HEK293 (cell line): Measurements from ENCODE around the gene ZFYVE28.
A peak's percentile ranks its signal among the peaks of the same experiment; 100 is the strongest.

Experiments
- CTCF ChIA-PET: fragments of 350-600 bp; formaldehyde crosslinking; extraction: SDS; loops from one replicate; lab custom pipeline; 2021; ENCODE audit warnings: antibody characterized with exemption; lab: Yijun Ruan, JAX
- POLR2A ChIA-PET: fragments of 300-600 bp; formaldehyde crosslinking; extraction: SDS; loops from one replicate; lab custom pipeline; 2020; ENCODE audit warnings: antibody characterized with exemption, inconsistent platforms; lab: Yijun Ruan, JAX
- H3K27ac ChIP-seq: fragments of 200-500 bp; sonication (Bioruptor generic); 2 replicates; pipeline ENCODE4 v1.5.1; 2014; ENCODE audit warnings: low read depth, low read length, control low read depth, inconsistent platforms; ENCODE audit errors: extremely low read depth
- H3K36me3 ChIP-seq, 2 experiments: fragments of 200-500 bp in 1 of 2; sonication (Bioruptor generic) in 1 of 2; 1 replicate in 1 of 2; 2 replicates in 1 of 2; pipeline ENCODE4 v1.5.1; 2014 to 2017; ENCODE audit warnings: inconsistent platforms in 2 of 2, low read length in 2 of 2; ENCODE audit not compliant: control insufficient read depth in 2 of 2, insufficient read depth in 1 of 2
- H3K4me1 ChIP-seq: fragments of 200-500 bp; sonication (Bioruptor generic); 2 replicates; pipeline ENCODE4 v1.5.1; 2014; ENCODE audit warnings: mild to moderate bottlenecking, low read length, inconsistent platforms; ENCODE audit not compliant: control insufficient read depth, insufficient read depth
- H3K4me3 ChIP-seq: 2 replicates; pipeline ENCODE4 v1.5.1; 2011; ENCODE audit warnings: low read depth, mild to moderate bottlenecking, control low read depth, low read length, moderate library complexity
- H3K9me3 ChIP-seq: fragments of 200-500 bp; sonication (Bioruptor generic); 2 replicates; pipeline ENCODE4 v1.5.1; 2014; ENCODE audit warnings: low read depth, low read length, inconsistent platforms; ENCODE audit not compliant: control insufficient read depth, insufficient read depth
- GLIS1 ChIP-seq: fragments of 450-650 bp; formaldehyde crosslinking; IDR thresholded peaks from 2 replicates; pipeline ENCODE4 v1.5.1; 2016; ENCODE audit warnings: missing biosample characterization, missing genetic modification characterization
- HIC1 ChIP-seq: fragments of 450-650 bp; formaldehyde crosslinking; IDR thresholded peaks from 2 replicates; pipeline ENCODE4 v1.5.1; 2016; ENCODE audit warnings: missing biosample characterization, missing genetic modification characterization
- KLF1 ChIP-seq: fragments of 450-650 bp; formaldehyde crosslinking; IDR thresholded peaks from 2 replicates; pipeline ENCODE4 v1.5.1; 2016; ENCODE audit warnings: missing biosample characterization, missing genetic modification characterization
- MEIS1 ChIP-seq: sonication (generic); formaldehyde crosslinking; IDR thresholded peaks from 2 replicates; pipeline ENCODE4 v1.8.1; 2022; ENCODE audit warnings: missing genetic modification reagents, mild to moderate bottlenecking, borderline replicate concordance
- SP2 ChIP-seq: fragments of 450-650 bp; formaldehyde crosslinking; IDR thresholded peaks from 2 replicates; pipeline ENCODE4 v1.5.1; 2016; ENCODE audit warnings: missing biosample characterization, missing genetic modification characterization
- SP3 ChIP-seq: fragments of 450-650 bp; formaldehyde crosslinking; IDR thresholded peaks from 2 replicates; pipeline ENCODE4 v1.5.1; 2016; ENCODE audit warnings: missing biosample characterization, missing genetic modification characterization
- SP7 ChIP-seq: fragments of 450-650 bp; formaldehyde crosslinking; IDR thresholded peaks from 2 replicates; pipeline ENCODE4 v1.5.1; 2016; ENCODE audit warnings: missing biosample characterization, missing genetic modification characterization
- ZFP41 ChIP-seq: fragments of 450-650 bp; formaldehyde crosslinking; IDR thresholded peaks from 2 replicates; pipeline ENCODE4 v1.5.1; 2016; ENCODE audit warnings: missing biosample characterization, missing genetic modification characterization, borderline replicate concordance
- ZNF292 ChIP-seq: fragments of 450-650 bp; formaldehyde crosslinking; IDR thresholded peaks from 2 replicates; pipeline ENCODE4 v1.5.1; 2016; ENCODE audit warnings: low read depth, missing biosample characterization, missing genetic modification characterization, borderline replicate concordance
- ZNF324 ChIP-seq: fragments of 450-650 bp; formaldehyde crosslinking; IDR thresholded peaks from 2 replicates; pipeline ENCODE4 v1.5.1; 2016; ENCODE audit warnings: missing biosample characterization, missing genetic modification characterization
- ZNF366 ChIP-seq: fragments of 450-650 bp; formaldehyde crosslinking; conservative IDR thresholded peaks from 2 replicates; pipeline ENCODE4 v1.5.1; 2016; ENCODE audit warnings: missing biosample characterization, missing genetic modification characterization
- ZNF560 ChIP-seq: fragments of 450-650 bp; formaldehyde crosslinking; IDR thresholded peaks from 2 replicates; pipeline ENCODE4 v1.5.1; 2017; ENCODE audit warnings: missing biosample characterization, missing genetic modification characterization, borderline replicate concordance
- ZNF571 ChIP-seq: fragments of 450-650 bp; formaldehyde crosslinking; IDR thresholded peaks from 2 replicates; pipeline ENCODE4 v1.5.0; 2017; ENCODE audit warnings: missing biosample characterization, missing genetic modification characterization
- ZNF785 ChIP-seq: fragments of 450-650 bp; formaldehyde crosslinking; IDR thresholded peaks from 2 replicates; pipeline ENCODE4 v1.5.1; 2016; ENCODE audit warnings: missing biosample characterization, missing genetic modification characterization
- ZXDB ChIP-seq: fragments of 450-650 bp; formaldehyde crosslinking; IDR thresholded peaks from 2 replicates; pipeline ENCODE4 v1.5.1; 2016; ENCODE audit warnings: missing biosample characterization, missing genetic modification characterization
- TF ChIP-seq, protein P1 (sequence below): fragments of 450-650 bp; formaldehyde crosslinking; IDR thresholded peaks from 2 replicates; pipeline ENCODE4; 2016; ENCODE audit warnings: missing biosample characterization, missing genetic modification characterization

ZFYVE28 gene

DNA sequence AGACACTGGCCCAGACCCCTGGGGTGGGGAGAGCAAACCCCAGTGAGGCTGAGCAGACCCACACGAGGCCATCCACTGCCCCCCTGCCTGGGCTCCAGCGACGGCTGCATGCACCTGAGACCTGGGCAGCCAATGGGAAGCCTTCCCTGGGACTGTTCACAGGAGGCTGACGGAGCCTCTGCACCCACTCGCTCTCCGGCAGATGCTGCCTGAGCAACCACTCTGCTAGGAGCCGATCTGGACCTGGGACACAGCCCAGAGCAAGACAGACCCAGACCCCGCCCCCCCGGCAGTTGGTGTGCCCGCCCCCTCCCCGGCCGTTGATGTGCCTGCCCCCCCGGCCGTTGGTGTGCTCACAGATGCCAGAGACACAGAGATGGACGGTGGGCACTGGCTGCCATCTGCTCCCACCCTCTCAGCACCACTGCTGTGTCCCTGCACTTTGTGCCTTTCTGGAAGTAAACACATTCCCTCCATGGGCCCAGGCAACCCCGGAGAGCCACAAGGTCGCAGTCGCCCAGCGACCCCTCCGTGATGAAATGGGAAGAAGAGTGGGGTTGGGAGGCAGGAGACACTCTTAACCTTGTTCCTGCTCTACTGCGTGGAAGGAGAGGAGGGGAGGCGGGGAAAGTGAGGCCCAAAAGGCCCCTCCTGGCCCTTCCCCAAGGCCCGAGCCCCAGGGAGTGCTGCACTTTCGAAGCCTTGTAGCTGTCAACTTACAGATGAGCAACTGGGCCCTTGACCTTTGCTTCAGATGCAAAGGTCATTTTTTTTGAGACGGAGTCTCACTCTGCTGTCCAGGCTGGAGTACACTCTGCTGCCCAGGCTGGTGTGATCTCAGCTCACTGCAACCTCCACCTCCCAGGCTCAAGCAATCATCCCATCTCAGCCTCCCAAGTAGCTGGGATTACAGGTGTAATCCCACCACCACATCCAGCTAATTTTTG lies 62.0 kb downstream of the ZFYVE28 start:
- Histone ChIP-seq H3K36me3 (no peaks in the 10 kb centered on the region), H3K9me3 (no peaks in the 10 kb centered on the region), H3K27ac (no peak overlapping the region), H3K4me1 (no peaks in the 10 kb centered on the region)
- CTCF ChIA-PET: no interaction called here
- POLR2A ChIA-PET: interaction anchor here (0.6 kb wide), 1 partner anchor 12 kb away, joined by 7 read pairs; no protein-coding TSS in a partner anchor
- TF ChIP-seq SP3 (tag by site-specific recombination) (no peak), GLIS1 (tag by site-specific recombination) (0 out of 2 replicates have a peak, but pooled peaks have one; percentile 12)
- TF ChIP-seq, all 188 proteins: peak for 1
- H3K4me3 ChIP-seq: no peak overlapping the region

- no peak overlapping the region for H3K27ac ChIP-seq
- no peak for TF ChIP-seq HIC1
- TF ChIP-seq ZNF324 (tag by site-specific recombination): no peak
- TF ChIP-seq SP2 (tag by site-specific recombination): no peak
- no peak for TF ChIP-seq ZNF571 (tag by site-specific recombination)
- TF ChIP-seq, all 188 proteins: peak for 0
- Histone ChIP-seq H3K36me3 (no peaks in the 10 kb centered on the region), H3K9me3 (no peaks in the 10 kb centered on the region), H3K4me1 (no peaks in the 10 kb centered on the region), H3K4me3 (no peak overlapping the region)
- CTCF ChIA-PET: interaction anchor here (0.8 kb wide), 1 partner anchor 131 kb away, joined by 4 read pairs; no protein-coding TSS in a partner anchor
- POLR2A ChIA-PET: no interaction called here
These were observed 63.7 kb downstream of the ZFYVE28 start for GRCh38 chr4:2354760-2355159.

- no peaks in the 10 kb centered on the region for H3K36me3 ChIP-seq
- no peaks in the 10 kb centered on the region for H3K9me3 ChIP-seq
- H3K27ac ChIP-seq: no peak overlapping the region
- H3K4me3 ChIP-seq: no peak overlapping the region
- no peak for TF ChIP-seq ZNF366 (tag by site-specific recombination)
- no peak for TF ChIP-seq ZXDB
- TF ChIP-seq KLF1 (tag by site-specific recombination): no peak
- no peak for TF ChIP-seq ZFP41 (tag by site-specific recombination)
- no peak for TF ChIP-seq ZNF560 (tag by site-specific recombination)
- TF ChIP-seq ZNF292: no peak
- TF ChIP-seq, protein P1, sequence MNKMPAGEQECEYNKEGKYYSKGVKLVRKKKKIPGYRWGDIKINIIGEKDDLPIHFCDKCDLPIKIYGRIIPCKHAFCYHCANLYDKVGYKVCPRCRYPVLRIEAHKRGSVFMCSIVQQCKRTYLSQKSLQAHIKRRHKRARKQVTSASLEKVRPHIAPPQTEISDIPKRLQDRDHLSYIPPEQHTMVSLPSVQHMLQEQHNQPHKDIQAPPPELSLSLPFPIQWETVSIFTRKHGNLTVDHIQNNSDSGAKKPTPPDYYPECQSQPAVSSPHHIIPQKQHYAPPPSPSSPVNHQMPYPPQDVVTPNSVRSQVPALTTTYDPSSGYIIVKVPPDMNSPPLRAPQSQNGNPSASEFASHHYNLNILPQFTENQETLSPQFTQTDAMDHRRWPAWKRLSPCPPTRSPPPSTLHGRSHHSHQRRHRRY (tag by site-specific recombination): no peak
- no peak for TF ChIP-seq MEIS1
- TF ChIP-seq SP7 (tag by site-specific recombination): no peak
- no peak for TF ChIP-seq ZNF785
- TF ChIP-seq, all 188 proteins: peak for 0
- no peaks in the 10 kb centered on the region for H3K4me1 ChIP-seq
- ChIA-PET CTCF (interaction anchor here (0.6 to 0.8 kb wide), 3 partner anchors 116 to 751 kb away, joined by 3 to 7 read pairs (median 4); no protein-coding TSS in a partner anchor), POLR2A (interaction anchor here (0.7 kb wide), 1 partner anchor 92 kb away, joined by 3 read pairs; no protein-coding TSS in a partner anchor)
These were observed 64.3 kb downstream of the ZFYVE28 start for GRCh38 chr4:2354118-2354517.
